ENCODE measurements around the gene OR6N1. TPM values are rescaled to one million over a fixed set of nuclear protein-coding genes. Genes with fewer than 3 reads are reported as not detected.

OR6N1 gene
- total and polyA plus RNA-seq, 2 donors (not counting 3 experiments of a cell fraction or from before 2014, with no cell fraction given), result not detected

DNA sequence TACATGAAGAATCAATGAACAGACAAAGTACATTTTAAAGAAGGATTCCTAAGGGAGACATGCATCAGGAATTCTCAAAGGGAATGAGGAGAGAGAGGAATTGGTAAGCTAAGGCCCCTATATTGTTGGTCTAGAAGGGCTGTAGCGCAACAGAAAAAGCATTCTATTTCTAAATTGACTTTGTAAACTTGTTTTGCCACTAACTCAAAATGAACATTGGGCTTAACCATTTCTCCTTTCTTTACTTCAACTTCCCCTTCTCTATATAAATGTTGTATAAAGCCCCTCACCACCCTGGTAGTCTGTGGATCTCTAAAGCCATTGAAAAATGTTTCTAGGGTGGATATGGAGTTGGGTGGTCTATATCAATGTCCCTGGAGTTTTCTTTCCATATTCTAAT is 29.4 kb upstream of the OR6N1 start:
- H3K27ac ChIP-seq (ENCODE audit: insufficient read depth, low read depth, low read length), result no peak overlapping the region
- CTCF ChIA-PET, result no interaction called here

DNA sequence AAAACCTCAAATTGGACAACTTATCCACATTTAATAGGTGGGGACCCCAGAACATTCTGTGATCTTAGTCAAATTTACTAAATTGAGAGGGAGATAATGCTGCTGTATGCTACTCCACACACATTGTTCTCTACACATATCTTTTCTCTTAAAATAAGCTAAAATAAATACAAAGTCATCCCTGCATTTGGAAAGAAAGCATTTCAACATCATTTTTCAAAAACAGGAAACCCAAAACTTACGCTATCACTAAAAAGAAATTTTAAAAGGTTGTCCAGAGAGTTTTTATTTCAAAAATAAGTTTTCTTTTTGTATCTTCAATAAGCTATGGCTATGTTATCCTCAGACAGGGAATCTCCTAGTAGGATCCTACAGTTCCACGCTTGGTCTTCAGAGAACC is 28.5 kb upstream of the OR6N1 start:
- no TSS peak for BruUV-seq (replicated peaks)
- Histone ChIP-seq H4K20me1 (replicated peaks; ENCODE audit: control insufficient read depth, extremely low read depth, insufficient read depth, low read length) (no peaks in the 10 kb centered on the region), H3K9ac (replicated peaks; ENCODE audit: extremely low read depth, insufficient read depth, low read length) (no peak overlapping the region), H3K9me3 (replicated peaks; ENCODE audit: control insufficient read depth, insufficient read depth, low read length) (no peaks in the 10 kb centered on the region), H3K9me1 (replicated peaks; ENCODE audit: control insufficient read depth, extremely low read depth, insufficient read depth, low read length) (no peaks in the 10 kb centered on the region), H3K4me1 (ENCODE audit: control insufficient read depth, extremely low read depth, insufficient read depth, low read length) (no peaks in the 10 kb centered on the region), H3K27me3 (ENCODE audit: control insufficient read depth in 2 of 2, insufficient read depth in 2 of 2, low read length in 2 of 2) (no peaks in the 10 kb centered on the region), H3K79me2 (ENCODE audit: control insufficient read depth, insufficient read depth, low read length) (no peaks in the 10 kb centered on the region), H3K4me3 (replicated peaks in 1 of 3; ENCODE audit: insufficient read depth in 1 of 3, low read depth in 1 of 3, low read length in 3 of 3) (no peak overlapping the region), H3K27ac (ENCODE audit: insufficient read depth, low read depth, low read length) (no peak overlapping the region), H2AFZ (ENCODE audit: low read depth, low read length) (no peak overlapping the region), H3K4me2 (ENCODE audit: insufficient read depth, low read length) (no peak overlapping the region), H3K36me3 (ENCODE audit: control insufficient read depth in 2 of 2, extremely low read depth in 1 of 2, insufficient read depth in 2 of 2, low read length in 2 of 2) (no peaks in the 10 kb centered on the region)
- DNase-seq (ENCODE audit: low read depth, low spot score) (no peak), FAIRE-seq (no peak)
- POLR2A ChIA-PET, result no interaction called here
- TF ChIP-seq CTCF (IDR thresholded peaks at IDR 0.05; ENCODE audit: extremely low read depth in 1 of 2, insufficient read depth in 1 of 2, low read depth in 1 of 2, low read length in 2 of 2) (no peak), POLR2AphosphoS5 (IDR thresholded peaks at IDR 0.05; ENCODE audit: insufficient read depth, low read depth, low read length) (no peak), POLR2A (IDR thresholded peaks at IDR 0.05; ENCODE audit: low read depth, low read length) (no peak), EZH2 (IDR thresholded peaks at IDR 0.05; ENCODE audit: borderline replicate concordance, low read depth, low read length, severe bottlenecking) (no peak), GATA2 (IDR thresholded peaks at IDR 0.05; ENCODE audit: insufficient read depth, insufficient read length, low read depth, low read length) (no peak), MYC (IDR thresholded peaks at IDR 0.05; ENCODE audit: low read depth, low read length) (no peak), FOS (IDR thresholded peaks at IDR 0.05; ENCODE audit: borderline replicate concordance, insufficient read depth, low read length) (no peak)
- dilution Hi-C loops (cut with MboI; ENCODE audit: extremely low pct_ligation_motif_present, low sequenced_read_pairs), result no loop called here
- CTCF ChIA-PET, result no interaction called here
- intact Hi-C loops (cut with micrococcal nuclease), result no loop called here

More for the DNA sequence above, 29.4 kb upstream of the OR6N1 start:
- Histone ChIP-seq H3K4me1 (ENCODE audit: control insufficient read depth, extremely low read depth, insufficient read depth, low read length) (no peaks in the 10 kb centered on the region), H3K4me2 (ENCODE audit: insufficient read depth, low read length) (no peak overlapping the region), H3K79me2 (ENCODE audit: control insufficient read depth, insufficient read depth, low read length) (no peaks in the 10 kb centered on the region), H3K9ac (replicated peaks; ENCODE audit: extremely low read depth, insufficient read depth, low read length) (no peak overlapping the region), H3K36me3 (ENCODE audit: control insufficient read depth in 2 of 2, extremely low read depth in 1 of 2, insufficient read depth in 2 of 2, low read length in 2 of 2) (no peaks in the 10 kb centered on the region), H2AFZ (ENCODE audit: low read depth, low read length) (no peak overlapping the region), H3K4me3 (replicated peaks in 1 of 3; ENCODE audit: insufficient read depth in 1 of 3, low read depth in 1 of 3, low read length in 3 of 3) (no peak overlapping the region), H4K20me1 (replicated peaks; ENCODE audit: control insufficient read depth, extremely low read depth, insufficient read depth, low read length) (no peaks in the 10 kb centered on the region), H3K27me3 (ENCODE audit: control insufficient read depth in 2 of 2, insufficient read depth in 2 of 2, low read length in 2 of 2) (no peaks in the 10 kb centered on the region), H3K9me3 (replicated peaks; ENCODE audit: control insufficient read depth, insufficient read depth, low read length) (no peaks in the 10 kb centered on the region), H3K9me1 (replicated peaks; ENCODE audit: control insufficient read depth, extremely low read depth, insufficient read depth, low read length) (no peaks in the 10 kb centered on the region)
- POLR2A ChIA-PET, result no interaction called here
- FAIRE-seq (no peak), DNase-seq (ENCODE audit: low read depth, low spot score) (no peak)
- intact Hi-C loops (cut with micrococcal nuclease) (no loop called here), dilution Hi-C loops (cut with MboI; ENCODE audit: extremely low pct_ligation_motif_present, low sequenced_read_pairs) (no loop called here)
- no TSS peak for BruUV-seq (replicated peaks)
- TF ChIP-seq POLR2AphosphoS5 (IDR thresholded peaks at IDR 0.05; ENCODE audit: insufficient read depth, low read depth, low read length) (no peak), GATA2 (IDR thresholded peaks at IDR 0.05; ENCODE audit: insufficient read depth, insufficient read length, low read depth, low read length) (no peak)

All from endothelial cell of umbilical vein (primary cell).